Activated T-helper 1 cell treated with anti-CD3 and anti-CD28 coated beads, Interleukin-2, amount 50 U/mL, for 16 hours (primary cell): ENCODE measurements around the gene CREB5.

Experiments
- DNase-seq, 2 donors: peaks; one replicate each; pipeline ENCODE4 v3.0.0-alpha.2; 2020; ENCODE audit warnings: low read depth in 1 of 2, low spot score in 1 of 2

The CREB5 gene

DNA sequence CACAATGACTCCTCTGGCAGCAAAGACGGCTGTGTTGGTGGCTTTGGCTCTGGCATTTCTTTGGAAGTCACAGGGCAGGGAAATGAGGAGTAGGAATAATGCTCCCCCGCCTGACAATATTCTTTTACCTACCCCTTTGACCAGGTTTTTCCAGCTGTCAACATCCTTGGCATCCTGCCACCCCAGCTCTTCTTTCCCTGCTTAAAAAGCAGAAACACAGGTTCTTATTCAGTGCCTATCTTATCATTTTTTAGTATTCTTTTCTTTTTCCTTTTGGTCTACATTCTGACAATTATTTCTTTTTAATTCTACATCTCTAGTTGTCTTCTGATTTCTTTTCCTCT lies 97.7 kb downstream of the CREB5 start:
- no peak for DNase-seq

DNA sequence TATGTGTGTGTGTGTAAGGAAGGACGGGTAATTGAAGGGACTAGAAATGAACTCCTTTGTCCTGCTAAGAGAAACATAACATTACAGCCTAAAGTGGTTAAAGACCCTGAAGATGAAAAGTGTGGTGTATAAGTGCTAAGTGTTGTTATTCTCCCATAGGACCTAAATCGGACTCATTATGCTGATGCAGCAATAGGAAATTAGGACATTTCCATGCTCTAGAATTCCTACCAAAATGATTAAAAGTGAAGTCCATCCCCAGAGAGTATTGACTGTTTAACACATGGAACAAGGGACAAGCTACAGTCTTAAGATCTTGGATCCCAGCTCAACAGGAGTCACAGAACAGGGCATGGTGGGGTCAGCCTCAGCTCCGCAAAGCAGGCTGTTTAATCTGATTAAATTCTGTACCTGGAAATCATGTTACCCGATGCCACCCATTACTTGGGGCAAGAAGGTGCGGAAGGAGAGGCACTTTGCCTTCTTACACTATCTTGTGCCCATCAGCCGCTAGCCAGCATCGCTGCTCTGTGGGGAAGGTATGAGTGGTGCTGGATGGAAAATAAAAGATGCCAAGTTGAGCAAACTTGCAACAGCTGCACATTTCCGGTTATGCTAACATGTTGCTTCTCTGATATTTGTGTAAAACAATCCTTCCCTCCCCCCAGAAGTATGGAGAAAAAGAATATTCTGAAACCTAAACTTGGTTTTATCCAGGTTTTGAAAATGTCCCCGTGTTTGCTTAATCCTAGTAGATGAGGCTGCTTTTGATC lies 100.5 kb downstream of the CREB5 start:
- no peak for DNase-seq

- DNase-seq: no peak
Measured at GRCh38 chr7:28516390-28517172, 104.3 kb downstream of the CREB5 start.

DNA sequence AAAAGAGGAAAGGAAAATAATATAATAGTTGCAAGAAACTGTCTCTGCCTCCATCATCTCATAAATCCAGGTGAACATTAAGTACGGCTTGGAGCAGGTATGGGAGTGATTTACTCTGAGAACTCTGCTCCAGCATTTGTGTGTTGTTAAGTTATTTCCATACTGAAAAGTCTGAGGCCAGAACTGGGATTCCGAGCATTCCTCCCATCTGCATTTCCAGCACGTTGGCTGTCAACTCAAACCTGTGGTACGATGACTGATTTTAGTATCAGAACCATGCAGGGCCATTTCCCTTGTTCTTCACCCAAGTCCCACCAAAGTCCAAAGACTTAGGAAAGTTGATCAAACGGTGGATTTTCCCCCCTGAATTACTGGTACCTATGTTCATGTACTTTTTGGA lies 104.9 kb downstream of the CREB5 start:
- no peak for DNase-seq

- no peak for DNase-seq
Measured at GRCh38 chr7:28517606-28518005, 105.3 kb downstream of the CREB5 start.

DNA sequence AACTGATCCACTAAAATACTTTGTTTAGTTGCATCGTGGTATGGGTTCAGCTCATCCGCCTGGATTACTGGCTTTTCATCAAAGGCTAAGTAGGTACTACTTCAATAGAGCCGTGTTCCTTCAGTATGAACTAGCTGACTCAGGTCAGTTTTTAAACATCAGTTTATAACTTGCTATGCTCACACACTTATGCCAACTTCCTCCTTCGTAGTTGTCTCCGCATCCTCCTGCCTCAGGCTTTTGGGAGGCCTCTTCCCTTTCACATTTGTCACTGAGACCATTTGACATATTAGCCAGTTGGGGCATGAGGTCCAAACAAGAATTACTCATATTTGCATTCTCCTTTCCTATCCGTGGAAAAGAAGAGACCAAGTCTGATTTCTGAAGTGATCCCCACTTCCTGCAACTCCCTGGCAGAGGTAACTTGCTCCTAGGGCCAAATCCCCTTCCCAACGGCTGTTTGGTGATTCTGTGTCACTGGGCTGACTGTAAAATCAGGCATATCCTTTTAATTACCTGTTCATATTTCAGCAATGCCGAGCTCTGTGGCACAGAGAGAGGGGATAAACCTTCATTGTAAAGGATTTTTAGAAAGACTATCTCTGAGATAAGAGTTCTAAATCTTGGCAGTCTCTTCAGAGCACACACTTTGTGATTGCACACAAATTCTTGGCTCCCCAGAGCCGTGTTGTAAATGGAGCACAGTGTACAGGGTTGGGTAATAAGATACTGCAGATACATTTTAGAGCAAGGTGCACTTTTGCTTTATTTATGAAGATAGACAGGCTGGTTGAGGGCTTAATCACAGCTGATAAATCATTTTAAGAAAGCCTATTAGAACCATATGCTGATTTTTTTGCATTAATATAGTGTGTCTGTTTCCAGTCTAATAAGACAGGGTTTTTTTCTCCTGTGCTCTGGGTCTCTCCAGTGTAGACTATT lies 108.0 kb downstream of the CREB5 start:
- no peak for DNase-seq

DNA sequence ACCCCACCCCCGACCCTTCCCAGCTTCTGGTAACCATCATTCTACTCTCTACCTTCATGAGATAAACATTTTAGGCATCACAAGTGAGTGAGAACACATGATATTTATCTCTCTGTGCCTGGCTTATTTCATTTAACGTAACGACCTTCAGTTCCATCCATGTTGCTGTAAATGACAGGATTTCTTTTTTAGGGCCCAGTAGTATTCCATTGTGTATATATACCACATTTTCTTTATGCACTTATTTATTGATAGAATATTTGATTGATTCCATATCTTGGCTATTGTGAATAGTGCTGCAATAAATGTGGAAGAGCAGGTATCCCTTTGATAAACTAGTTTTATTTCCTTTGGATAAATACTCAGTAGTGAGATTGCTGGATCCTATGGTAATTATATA lies 112.7 kb downstream of the CREB5 start:
- DNase-seq: no peak

DNA sequence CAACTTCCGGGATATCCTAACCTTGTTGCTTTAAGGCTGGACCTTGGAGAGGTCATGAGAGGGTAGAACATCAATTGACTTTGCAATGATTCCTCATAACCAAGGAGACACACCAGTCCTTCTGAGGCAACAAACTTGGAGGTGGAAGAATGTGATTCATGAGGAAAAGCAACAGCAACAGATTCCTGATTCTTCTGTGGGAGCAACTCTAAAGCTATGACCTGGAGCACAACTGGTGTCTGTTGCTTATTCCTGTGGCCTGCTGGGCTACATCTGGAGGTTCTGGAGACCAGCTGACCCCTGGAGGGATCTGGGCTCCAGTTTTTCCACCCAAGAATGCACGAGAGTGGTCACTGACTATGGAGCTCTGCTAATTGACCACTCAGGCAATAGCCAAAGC lies 116.6 kb downstream of the CREB5 start:
- DNase-seq: no peak

DNA sequence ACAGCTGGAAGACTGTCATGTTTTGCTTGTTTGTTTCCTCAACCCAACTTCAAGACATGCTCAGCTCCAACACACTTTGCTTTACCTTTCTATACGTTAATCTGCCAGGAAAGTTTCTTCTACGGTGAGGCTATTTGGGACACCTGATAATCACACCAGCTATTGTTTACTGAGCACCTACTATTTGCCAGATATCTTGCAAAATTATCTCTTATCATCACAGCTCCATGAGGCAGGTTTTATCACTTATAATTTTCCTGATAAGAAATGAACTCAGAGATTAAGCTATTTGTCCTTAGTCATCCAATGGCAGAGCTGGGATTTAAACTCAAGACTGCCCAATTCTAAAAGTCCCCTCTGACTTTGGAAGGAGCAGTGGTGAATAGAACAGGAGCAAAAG lies 117.4 kb downstream of the CREB5 start:
- no peak for DNase-seq

DNA sequence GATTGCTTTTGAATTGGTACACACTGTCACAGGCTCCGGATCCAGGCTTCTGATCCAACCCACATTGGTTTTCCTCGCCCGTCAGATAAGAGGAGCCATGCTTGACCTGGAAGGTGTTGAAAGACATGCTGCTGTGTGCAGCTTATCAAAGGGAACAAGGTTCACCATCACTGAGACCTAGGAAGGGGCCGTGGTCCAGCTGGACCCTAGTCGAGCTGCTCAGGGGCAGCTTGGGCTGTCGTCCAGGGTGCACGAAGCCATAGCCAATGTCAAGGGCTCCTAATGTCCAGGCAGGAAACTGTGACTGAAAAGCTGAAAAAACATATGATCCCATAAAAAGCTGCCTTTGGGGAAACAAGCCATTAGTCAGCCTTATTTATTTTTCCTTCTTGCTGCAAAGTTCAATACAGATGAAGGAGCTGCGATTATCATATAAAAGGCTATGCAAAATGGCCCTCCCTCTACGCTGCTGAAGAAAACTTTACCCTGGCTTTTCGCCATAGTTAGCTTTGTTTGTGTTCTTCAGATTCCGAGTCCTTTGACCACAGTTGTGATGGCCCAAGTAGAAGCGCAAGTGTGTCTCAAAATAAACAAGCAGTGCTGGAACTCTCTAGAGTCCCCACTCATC lies 118.0 kb downstream of the CREB5 start:
- DNase-seq: no peak

DNA sequence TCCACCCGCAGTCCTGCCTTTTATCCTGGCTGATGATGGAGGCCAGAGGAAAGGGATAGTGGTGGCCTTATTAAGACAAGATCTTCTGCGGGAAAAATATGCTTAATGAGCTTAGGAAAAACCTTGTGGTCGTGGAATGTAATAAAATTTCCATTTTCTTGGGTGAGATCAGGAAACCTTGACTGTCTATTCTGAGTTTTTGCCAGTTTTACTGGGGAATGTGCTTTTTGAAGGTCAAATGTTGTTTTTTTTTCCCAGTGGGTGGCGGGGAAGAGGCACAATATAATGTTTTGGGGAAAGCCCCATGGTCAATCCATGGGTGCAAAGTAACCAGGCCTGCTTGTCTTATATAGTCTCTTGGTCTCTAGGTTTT lies 118.5 kb downstream of the CREB5 start:
- DNase-seq: no peak

DNA sequence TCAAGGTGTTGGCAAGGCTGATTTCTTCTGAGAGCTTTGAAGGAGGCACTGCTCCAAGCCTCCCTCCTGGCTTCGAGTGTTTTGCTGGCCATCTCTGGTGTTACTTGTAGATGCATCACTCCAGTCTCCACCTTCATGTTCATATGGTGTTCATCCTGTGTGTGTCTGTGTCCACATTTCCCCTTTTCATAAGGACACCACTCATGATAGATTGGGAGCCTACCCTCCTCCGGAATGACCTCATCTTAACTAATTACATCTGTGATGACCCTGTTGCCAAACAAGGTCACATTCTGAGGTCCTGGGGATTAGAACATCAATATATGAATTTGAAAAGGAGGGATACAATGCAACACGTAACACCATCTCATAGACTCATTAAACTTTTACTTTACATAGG lies 119.0 kb downstream of the CREB5 start:
- DNase-seq: no peak

DNA sequence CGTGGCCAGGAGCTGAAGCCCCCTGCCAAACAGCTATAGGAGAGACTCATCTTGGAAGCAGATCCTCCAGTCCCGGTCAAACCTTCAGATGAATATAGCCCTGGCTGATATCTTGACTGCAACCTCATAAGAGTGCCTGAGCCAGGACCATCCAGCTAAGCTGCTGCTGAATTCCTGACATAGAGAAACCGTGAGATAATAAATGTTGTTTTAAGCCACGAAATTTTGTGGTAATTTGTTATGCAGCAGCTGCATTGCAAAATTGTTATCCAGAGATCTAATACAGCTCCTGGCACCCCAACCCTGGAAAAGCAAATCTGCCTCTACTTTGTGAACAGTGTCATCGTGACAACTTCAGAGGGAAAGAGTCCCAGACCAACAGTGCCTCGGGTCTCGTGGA lies 119.9 kb downstream of the CREB5 start:
- no peak for DNase-seq

DNA sequence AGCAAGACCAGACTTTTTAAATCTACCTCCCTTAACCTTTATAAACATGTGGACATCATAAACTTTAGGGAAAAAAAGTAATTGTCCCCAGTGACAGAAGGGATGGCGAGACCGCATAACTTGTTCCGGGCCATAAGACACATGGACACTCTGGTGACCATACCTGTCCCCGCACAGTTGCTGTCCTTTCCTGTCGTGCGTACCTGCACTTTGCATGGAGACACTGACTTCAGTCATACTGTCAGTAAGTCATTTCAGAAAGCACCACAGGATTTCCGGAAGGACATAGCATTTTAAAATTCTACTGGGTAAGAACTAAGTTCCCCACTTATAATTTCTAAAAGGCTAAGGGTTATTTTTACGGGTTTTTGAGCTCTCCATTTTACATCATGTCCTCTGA lies 120.9 kb downstream of the CREB5 start:
- no peak for DNase-seq

DNA sequence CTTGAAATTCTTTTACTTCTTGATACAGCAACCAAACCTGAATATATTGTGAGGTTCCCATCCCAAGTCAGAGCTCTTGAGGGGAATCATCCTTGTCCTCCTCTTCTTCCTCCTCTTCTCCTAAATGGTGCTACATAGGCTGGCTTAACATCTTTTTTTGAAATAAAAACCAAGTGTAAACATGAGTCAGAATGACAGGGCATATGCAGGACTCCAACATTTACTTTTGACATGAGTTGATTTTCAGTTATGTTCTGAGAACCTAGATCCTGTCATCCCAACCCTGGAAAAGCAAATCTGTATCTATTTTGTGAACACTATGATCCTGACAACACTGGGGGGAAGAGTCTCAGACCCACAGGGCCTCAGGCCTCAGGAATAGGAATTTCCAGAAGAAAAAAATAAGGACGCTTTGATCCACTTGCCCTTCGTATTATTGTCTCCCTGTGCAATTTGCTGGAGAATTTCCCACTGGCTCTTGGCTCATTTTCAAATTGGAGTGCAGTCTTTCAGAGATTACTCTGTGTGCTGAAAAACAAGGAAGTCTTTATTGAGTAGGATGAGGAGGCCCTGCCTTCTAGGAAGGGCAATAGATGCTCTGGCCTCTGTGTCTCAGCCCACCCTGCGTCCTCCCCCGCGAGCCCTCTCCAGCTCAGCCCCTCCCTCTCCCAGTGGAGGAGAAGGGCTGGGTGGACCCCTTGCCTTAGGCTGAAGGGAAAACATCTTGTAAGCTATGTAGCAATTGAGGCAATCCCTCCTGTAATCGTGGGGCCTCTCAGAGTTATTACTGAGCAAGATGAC lies 121.6 kb downstream of the CREB5 start:
- no peak for DNase-seq

DNA sequence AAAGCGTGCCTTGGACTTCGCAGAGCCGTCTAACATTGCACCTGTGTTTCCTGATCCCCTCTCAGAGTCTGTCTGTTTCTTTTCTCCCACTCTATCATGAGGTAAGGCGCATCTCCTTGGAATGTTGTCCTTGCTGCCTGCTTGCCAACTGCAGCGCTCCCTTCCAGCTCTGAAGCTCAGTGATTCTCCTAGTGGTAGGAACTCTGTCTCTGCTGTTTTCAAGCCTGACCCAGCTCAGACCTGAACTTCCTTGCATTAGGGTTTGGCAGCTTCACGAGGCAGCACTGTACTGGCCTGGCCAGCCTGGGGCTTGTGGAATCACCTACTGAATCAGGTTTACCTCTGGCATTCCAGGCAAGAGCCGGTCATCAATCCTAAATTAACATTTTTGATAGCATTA lies 123.9 kb downstream of the CREB5 start:
- no peak for DNase-seq

- DNase-seq: no peak
Measured at GRCh38 chr7:28539289-28539981, 127.1 kb downstream of the CREB5 start.

GRCh38 chr7:28542410-28542809 lies 130.1 kb downstream of the CREB5 start:
- no peak for DNase-seq

- no peak for DNase-seq
Measured at GRCh38 chr7:28544453-28545117, 132.3 kb downstream of the CREB5 start.
